Measurements from ENCODE around the gene RPL32. TPM values are rescaled to one million over a fixed set of nuclear protein-coding genes. Genes with fewer than 3 reads are reported as not detected.
"Not testable (repeated sequence)": the region's sequence is repeated elsewhere in the genome, so short reads cannot be mapped to it uniquely, and the experiment has no call there.

Gene RPL32
- polyA plus RNA-seq (ENCODE audit: insufficient read length in 4 of 4), result 1,000 to 10,000 TPM; 2,104 to 2,243 (median 2,171) TPM

DNA sequence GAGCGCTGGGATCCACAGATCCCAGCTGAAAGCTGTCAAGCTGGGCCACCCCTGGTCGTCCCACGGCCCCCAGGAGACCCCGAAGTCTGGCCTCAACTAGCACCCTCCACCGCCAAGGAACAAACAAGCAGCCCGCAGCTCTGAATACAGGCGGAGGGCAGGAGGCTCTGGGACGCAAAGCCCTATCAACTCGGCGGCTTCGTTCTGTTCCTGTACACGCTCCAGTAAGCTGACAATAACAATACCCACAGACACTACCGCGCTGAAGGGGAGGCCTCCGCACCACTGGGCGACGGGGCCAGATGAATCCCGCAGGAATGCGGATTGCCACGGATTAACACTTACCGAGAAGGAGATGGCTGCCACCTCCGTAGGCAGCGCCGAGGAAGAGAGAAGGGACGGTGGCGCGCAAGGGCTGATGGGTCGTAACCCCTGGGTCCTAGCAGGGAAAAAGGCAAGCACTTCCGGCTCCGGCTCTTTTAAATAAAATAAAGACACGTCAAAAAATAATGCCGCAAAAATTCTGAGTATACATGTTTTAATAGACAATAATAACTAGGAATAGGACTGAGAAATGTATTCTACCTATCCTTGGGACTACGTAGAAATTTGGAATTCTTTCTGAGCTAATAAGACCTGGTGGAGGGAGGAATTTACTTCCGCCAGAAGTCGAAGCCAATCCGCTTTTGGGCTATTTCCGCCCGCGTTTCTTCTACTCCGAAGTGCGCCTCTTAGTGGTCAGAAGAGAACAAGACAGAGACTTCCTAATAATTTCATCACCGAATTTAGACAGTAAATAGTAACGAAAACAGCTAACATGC is at the start of gene RPL32:
Gene RPL32, minus strand, starts transcription at position 417 of the 821 bp plus-strand sequence. CDS start 1,328 bp downstream, outside the sequence.
- DNase-seq (ENCODE audit: low read depth in 4 of 4, low spot score in 3 of 4), result peak; percentile 91 to 96 (median 94)

DNA sequence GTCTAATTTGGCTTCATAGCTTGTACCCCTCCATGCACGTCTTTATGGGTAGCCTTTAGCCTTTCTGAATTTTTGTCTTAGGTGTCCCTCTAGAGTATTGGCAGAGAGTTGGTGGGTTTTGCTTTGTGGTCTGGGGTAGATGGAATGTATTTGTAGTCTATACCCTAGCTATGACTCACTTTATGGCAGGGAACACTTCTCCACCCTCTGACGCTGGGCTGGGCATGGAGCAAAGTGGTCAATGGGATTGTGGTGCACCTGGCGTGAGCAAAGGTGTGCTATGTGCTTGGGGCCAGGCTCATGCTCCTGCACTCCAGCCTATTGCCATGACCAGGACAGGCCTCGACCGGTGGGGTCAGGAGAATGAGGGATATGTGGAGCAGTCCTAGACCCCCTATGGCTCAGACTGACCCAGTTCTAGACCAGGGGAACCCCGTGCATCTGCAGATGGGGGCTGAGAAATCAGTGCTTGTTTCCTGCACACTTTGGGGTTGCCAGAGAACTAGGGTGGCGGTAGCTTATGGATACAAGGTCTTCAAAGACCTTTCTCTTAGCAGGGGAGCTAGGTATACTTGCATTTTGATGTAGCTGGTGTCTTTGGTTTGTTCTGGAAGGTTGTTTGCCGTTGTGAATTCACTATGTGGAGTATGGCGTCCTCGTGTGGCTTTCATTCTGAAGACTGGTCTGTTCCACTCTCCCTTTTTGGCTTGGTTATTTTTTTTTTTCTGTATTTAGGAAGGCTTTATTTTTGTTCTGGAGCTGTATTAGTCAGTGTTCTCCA is 49.4 kb upstream of the RPL32 start:
- DNase-seq (ENCODE audit: low read depth in 4 of 4, low spot score in 3 of 4), result no peak

DNA sequence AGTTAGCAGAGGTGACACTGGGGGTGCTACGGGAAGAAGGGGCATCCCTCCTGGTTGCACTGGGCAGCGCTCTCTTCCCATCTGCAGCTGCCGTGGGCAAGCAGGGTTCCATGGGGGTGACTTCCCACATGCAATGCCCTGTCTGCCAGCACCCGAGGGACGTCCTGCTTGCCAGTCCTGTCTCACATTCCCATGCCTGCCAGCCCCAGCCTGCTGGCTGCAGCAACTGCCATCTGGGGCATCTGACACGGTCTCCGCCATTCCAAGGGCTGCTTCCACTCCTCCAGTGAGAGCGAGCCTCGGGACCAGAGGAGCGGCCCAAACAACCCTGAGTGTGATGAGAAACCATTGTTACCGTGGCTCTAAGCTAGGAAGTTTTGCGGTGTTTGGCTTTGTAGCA is 45.4 kb upstream of the RPL32 start:
- DNase-seq (ENCODE audit: low read depth in 4 of 4, low spot score in 3 of 4), result no peak

DNA sequence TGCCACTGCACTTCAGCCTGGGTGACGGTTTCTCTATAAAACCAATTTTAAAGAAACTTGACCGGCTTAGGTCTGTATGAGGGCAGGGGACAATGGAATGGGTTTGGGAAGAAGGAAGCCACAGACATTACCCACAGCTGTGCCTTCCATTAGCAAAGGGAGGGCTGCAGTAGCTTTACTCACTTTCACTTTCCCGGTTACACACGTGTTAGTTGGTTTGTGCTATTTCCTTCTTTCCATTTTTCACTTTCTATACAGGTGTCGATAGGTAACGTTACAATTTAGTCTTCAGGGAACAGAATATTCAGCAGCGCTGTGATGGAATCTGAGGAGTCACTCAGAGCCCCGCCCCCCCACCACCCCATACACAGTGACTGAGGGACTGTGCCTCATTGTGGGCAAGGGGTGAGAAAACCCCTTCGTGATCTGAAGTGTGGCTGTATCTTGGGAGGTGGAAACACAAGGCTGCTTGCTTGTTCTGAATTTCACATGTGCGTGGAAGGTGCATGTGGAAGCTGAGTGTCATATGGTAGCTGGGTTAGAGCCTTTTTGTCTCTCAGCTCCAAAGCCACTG is 44.8 kb upstream of the RPL32 start:
- DNase-seq (ENCODE audit: low read depth in 4 of 4, low spot score in 3 of 4), result no peak

DNA sequence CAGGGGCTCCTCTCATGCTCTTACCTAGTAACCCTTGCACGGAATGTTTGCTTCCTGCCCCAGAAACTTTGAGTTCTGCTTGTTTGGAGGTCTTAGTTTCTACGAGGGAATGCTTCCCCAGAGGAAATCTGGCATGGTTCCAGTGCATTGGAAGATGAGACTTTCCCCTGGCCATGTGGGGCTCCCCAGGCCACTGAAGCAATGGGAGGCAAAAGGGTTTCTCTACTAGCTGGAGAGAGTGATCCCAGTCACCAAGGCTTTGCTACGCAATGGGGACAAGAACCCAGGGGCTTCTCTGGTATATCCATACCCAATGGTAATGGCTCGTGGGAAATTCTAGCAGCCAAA is 44.2 kb upstream of the RPL32 start:
- no peak for DNase-seq (ENCODE audit: low read depth in 4 of 4, low spot score in 3 of 4)

DNA sequence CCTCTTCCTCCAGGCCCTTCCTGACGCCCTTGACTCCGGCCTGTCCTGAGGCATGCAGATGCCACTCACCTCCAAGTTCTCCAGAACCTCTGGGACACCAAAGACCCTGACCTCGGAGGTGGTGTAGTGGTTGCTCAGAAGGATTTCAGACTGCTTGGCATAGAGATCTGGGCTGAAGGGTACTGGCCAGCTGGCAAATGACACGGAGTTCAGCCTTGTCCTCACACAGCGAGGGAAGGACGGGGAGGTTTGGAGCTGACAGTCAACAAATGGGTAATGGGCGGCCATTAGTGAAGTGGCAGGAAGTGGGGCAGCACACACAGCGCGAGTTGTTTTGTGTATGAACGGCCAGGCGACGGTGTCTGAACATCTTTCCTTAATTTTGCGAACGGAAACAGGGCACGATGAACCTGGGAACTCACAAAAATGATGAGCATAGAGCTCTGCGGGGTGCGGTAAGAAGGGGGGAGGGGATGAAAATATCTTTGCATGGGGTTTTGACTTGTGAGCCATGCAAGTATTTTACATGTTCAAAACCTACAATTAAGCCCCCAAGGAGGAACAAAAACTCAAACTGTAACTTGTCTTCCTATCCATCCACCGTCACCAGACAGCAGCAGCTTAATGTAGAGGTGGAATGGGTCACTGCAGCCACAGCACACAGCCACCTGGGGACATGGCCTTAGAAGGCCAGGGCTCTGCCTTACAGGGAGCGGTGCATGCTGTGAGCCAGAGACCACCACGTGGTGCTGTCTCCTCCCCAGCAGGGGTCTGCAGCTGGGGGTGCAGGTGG is 43.6 kb upstream of the RPL32 start:
- DNase-seq (ENCODE audit: low read depth in 4 of 4, low spot score in 3 of 4), result no peak

DNA sequence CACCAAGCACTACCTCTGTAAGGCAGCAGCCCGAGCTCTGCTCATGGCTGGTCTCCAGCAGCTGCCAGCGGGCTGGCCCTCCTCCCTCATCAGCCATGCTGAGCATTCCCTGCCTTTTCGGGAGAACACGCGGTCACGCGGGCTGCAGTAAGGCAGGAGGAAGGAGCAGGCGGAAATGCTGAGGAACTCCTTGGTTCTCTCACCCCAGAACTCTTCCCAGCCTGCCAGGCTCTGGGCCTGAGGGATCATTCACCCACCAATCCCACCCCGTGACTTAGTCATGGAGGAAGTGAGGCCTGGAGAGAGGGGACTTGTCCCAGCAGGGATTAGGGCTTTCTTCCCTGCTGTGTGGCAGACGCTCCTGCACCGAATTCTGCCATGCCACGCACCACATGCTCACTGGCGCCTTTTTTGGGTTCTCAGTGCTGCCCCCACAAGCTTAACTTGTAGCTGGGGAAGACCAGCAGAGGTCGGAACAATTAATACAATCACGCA is 42.9 kb upstream of the RPL32 start:
- no peak for DNase-seq (ENCODE audit: low read depth in 4 of 4, low spot score in 3 of 4)

DNA sequence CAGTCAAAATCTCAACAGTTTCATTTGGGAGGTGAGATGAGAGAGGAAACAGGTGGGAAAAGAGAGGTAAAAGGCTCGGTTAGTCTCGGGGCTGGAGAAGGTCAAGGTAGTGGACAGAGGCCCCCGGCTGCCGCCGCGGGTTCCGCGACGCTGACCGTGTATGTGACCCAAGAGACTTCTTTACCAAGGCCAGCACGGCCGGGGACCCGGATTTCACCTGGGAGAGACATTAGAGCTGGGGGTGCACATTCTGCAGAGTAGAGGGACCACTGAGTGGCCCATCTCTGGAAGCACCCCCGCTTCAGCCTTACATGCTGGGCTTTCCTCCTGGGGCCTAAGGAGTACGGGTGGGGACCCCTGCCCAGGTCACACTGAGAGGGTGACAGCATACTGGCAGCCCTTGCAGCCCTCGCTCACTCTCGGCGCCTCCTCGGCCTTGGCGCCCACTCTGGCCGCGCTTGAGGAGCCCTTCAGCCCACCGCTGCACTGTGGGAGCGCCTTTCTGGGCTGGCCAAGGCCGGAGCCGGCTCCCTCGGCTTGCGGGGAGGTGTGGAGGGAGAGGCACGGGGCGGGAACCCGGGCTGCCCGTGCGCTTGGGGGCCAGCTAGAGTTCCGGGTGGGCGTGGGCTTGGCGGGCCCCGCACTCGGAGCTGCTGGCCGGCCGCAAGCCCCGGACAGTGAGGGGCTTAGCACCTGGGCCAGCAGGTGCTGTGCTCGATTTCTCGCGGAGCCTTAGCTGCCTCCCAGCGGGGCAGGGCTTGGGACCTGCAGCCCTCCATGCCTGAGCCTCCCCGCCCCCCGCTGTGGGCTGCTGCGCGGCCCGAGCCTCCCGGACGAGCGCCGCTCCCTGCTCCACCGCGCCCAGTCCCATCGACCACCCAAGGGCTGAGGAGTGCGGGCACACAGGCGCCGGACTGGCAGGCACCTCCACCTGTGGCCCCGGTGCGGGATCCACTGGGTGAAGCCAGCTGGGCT is 41.3 kb upstream of the RPL32 start:
- no peak for DNase-seq (ENCODE audit: low read depth in 4 of 4, low spot score in 3 of 4)

DNA sequence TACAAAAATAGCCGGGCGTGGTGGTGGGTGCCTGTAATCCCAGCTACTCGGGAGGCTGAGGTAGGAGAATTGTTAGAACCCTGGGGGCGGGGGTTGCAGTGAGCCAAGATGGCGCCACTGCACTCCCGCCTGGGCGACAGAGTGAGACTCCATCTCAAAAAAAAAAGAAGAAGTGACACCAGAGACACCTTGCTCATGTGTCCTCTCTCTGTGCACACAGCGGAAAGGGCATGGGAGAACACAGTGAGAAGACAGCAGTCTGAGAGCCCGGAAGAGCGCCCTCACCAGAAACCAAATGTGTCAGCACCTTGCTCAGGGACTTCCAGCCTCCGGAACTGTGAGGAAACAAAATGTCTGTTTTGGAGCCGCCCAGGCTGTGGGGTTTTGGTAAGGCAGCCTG is 40.5 kb upstream of the RPL32 start:
- not testable (repeated sequence) for DNase-seq (ENCODE audit: low read depth in 4 of 4, low spot score in 3 of 4)

DNA sequence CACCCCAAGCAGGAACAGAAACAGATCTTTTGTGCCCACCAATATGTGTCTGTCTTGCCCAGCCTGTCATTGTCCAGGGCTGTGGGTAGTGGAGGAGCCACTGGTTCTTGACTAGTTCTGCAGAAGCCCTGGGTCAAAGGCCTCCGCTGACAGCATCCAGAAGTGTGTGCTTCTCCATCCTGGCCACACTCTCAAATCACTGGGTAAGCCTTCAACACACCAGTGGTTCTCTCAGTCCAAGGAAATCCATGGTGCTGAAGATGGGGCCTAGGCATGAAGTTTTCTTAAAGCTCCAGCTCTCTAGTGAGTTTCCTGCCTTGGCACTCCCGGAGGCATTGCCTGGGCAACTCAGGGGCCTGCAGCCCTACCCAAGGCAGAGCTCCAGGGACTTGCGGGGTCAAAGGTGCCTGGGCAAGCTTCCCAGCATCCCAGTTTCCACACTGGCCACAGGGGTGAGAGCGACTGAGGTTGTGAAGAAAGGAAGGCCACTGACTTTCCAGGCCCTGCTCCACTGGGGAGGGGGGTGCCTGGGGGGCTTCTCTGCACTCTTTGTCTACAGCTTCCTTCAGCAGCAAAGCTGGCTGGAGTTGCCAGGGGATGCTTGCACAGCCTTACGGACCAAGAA is 37.9 kb upstream of the RPL32 start:
- DNase-seq (ENCODE audit: low read depth in 4 of 4, low spot score in 3 of 4), result no peak

DNA sequence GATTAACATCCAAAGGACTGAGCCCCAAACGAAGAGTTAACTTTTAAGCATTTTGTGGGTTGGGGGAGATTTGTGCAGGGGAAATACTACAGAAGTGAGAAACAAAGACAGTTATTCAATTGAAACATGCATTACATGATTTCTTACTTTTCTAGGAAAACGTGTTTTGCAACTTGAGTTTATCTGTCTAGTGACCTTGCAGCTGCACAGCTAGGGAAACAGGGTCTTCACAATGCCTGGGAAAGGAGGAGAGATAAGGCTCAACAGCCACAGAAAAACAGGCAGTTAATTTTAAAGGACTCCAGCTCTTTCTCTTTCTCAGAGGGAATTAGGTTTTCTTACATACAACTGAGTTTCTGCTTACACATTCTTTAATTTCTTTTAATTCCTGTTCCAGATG is 37.4 kb upstream of the RPL32 start:
- not testable (repeated sequence) for DNase-seq (ENCODE audit: low read depth in 4 of 4, low spot score in 3 of 4)

DNA sequence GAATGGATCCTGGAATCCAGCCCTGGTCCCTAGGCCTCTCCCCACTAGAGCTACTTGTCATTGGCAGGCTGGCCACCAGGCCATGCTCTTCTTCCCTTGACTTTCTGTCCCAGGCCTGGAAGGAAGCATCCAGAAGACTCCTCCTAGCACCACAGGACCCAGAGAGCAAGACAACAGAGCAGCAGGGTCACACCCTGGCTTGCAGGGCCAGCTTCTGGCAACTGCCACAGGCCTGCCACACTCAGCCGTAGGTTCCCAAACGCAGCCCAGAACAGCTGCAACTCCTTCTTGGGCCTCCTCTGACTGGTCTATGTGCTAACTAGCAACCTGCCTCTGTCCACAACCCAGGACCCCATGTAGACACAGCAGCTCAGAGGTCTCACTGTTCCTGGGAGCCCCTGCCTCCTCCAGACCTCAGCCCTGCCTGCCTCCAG is 36.8 kb upstream of the RPL32 start:
- no peak for DNase-seq (ENCODE audit: low read depth in 4 of 4, low spot score in 3 of 4)

DNA sequence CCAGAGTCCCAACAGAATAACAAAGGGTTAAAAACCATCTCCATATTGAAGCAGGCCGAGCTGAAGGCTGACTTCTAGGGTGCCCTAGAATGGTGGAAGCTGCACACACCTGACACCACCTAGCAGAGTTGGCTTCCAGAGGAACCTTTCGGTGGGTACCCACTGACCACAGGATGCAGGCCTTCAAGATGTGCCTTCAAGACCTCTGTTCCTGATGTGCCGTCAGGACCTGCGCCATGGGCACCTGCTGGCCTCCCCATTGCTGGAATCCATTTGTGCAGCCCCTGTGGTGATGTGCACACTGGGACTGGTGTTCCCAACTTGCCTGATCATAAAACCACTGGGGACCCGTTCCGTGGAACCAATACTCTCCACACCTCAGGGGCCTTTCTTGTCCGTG is 35.7 kb upstream of the RPL32 start:
- DNase-seq (ENCODE audit: low read depth in 4 of 4, low spot score in 3 of 4), result no peak

DNA sequence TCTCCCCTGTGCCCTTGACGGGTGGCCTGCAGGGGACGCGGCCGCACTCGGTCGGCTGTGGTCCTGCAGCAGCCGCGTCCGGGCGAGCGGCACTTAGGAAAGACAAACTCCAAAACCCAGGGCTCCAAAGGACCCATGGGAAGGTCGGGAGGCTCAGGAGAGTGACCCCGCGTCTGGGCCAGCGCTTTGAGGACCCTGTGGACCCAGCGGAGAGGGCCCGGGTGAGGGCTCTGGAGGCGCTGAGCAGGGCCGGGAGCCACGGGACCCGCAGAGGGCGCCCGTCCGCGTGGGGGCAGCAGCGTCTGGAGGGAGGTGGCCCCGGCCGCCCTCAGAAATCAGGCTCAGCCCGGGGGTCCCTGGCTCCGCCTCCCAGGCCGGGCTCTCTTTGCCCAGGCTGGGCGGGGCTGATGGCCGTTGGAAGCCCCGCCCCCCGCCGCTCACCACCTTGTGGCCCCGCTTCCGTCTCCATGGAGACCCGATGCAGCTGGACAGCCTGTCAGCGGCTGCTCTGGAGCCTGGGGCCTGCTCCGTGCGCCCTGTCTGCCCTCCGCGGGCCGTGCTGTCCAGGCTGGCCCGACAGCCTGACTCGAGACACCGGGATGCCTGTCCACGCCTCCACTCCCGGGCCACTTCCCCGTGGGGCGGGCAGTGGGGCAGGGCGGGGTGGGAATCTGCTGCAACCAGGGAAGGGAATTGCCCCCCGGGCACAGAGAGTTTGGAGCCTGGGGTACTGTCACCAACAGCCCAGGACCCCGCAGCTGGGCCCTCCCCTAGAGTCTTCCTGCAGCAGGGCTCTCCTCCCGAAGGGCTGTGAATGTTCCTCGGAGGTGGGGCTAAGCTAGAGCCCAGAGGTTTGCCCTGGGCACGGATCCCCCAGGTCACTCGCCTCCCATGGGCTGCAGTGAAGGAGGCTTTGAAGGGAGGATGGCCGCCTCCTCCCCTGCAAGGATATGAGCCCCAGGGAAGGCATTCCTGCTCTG is 34.8 kb upstream of the RPL32 start:
- no peak for DNase-seq (ENCODE audit: low read depth in 4 of 4, low spot score in 3 of 4)

DNA sequence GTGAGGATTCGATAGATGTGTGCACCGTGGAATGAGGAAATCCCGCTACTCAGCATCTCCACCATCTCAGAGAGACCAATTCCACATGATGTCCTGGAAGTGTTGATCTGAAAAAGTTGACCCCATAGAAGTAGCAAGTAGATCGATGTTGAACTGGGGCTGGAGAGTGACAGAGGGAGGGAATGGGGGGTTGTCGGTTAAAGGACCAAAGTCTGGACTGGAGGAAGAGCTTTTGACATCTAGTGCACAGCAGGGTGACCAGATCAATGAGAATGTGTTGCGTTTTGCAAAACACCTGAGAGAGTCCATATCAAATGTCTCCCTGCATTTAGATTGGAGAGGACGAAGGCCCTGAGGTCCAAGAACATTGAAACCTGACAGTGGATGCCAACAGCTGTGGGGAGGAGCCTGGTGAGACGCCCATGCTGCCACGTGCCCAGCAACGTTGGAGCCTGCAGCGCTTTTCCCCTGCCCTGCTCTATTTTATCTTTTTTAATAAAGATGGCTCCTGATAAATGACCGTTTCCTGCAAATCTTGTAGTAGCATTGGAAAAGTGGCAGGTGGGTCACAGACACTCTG is 30.1 kb upstream of the RPL32 start:
- no peak for DNase-seq (ENCODE audit: low read depth in 4 of 4, low spot score in 3 of 4)

DNA sequence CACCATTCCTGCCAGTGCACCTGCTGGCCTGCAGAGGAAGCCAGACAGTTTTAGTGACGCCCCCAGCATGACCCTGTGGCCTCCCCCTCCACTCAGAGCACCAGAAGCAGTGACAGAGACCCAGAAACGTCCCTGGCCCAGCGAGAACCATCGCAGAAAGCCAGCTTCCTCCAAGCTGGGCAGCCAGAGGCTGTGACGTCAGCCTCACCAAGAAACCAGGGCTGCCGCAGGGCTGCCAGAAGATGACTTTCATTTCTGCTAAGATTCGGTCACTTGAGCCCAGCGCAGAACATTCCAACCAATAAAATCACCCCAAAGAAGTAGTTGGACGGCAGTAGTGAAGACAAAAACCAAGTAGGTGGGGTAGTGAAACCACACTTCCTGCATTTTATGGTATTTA is 29.6 kb upstream of the RPL32 start:
- DNase-seq (ENCODE audit: low read depth in 4 of 4, low spot score in 3 of 4), result no peak

DNA sequence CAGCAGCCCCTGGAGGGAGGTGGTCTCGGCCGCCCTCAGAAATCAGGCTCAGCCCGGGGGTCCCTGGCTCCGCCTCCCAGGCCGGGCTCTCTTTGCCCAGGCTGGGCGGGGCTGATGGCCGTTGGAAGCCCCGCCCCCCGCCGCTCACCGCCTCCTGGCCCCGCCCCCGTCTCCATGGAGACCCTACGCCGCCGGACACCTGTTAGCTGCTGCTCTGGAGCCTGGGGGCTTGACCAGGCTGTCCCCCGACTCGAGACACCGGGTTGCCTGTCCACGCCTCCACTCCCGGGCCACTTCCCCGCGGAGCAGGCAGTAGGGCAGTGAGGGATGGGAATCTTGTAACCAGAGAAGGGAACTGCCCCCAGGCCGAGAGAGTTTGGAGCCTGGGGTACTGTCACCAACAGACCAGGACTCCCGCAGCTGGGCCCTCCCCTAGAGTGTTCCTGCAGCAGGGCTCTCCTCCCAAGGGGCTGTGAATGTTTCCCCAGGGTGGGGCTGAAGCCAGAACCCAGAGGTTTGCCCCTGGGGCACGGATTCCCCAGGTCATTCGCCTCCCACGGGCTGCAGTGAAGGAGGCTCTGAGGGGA is 27.8 kb upstream of the RPL32 start:
- peak in 2 of 4 donors; percentile 23 to 31 for DNase-seq (ENCODE audit: low read depth in 4 of 4, low spot score in 3 of 4)
